HepG2 (cell line): Measurements from ENCODE around the gene SLC25A38. TPM values are rescaled to one million over a fixed set of nuclear protein-coding genes. Genes with fewer than 3 reads are reported as not detected.

ENCODE experiments used
- CBX5 ChIP-seq: sonication (generic); formaldehyde crosslinking; IDR thresholded peaks from 2 replicates; pipeline ENCODE4 v1.4.0; 2020; ENCODE audit warnings: missing genetic modification reagents, borderline replicate concordance
- CHD2 ChIP-seq: IDR thresholded peaks from 2 replicates; pipeline ENCODE4 v1.6.1; 2011; ENCODE audit warnings: low read depth, low read length, improper control_type of control experiment
- ELK4 ChIP-seq: sonication (generic); formaldehyde crosslinking; IDR thresholded peaks from 2 replicates; pipeline ENCODE4 v1.9.0; 2021; ENCODE audit warnings: missing genetic modification reagents, borderline replicate concordance
- GATA4 ChIP-seq: sonication (generic); IDR thresholded peaks from 2 replicates; pipeline ENCODE4 v1.6.1; 2016; ENCODE audit warnings: antibody characterized with exemption, low read depth, borderline replicate concordance
- HNRNPK ChIP-seq: fragments of 200-400 bp; formaldehyde crosslinking; IDR thresholded peaks from 2 replicates; pipeline ENCODE4 v1.6.1; 2018; ENCODE audit warnings: low read length, low read depth, moderate library complexity, mild to moderate bottlenecking; ENCODE audit not compliant: poor library complexity, severe bottlenecking
- IRF2 ChIP-seq: IDR thresholded peaks from 2 replicates; pipeline ENCODE4 v1.6.1; 2018; ENCODE audit warnings: missing genetic modification reagents, missing compliant biosample characterization
- KLF15 ChIP-seq: sonication (generic); formaldehyde crosslinking; IDR thresholded peaks from 2 replicates; pipeline ENCODE4 v1.8.1; 2023; ENCODE audit warnings: borderline replicate concordance, mild to moderate bottlenecking, inconsistent platforms, missing genetic modification reagents, mixed read lengths
- MAZ ChIP-seq, 2 experiments: sonication (generic) in 1 of 2; formaldehyde crosslinking in 1 of 2; IDR thresholded peaks; 2 replicates each; pipeline versions ENCODE4 v1.5.0 to v1.6.1; 2012 to 2020; ENCODE audit warnings: low read depth in 2 of 2, mild to moderate bottlenecking in 2 of 2, borderline replicate concordance in 1 of 2, improper control_type of control experiment in 1 of 2, low read length in 1 of 2, missing genetic modification reagents in 1 of 2, moderate library complexity in 1 of 2
- MED1 ChIP-seq: sonication (generic); formaldehyde crosslinking; IDR thresholded peaks from 2 replicates; pipeline ENCODE4 v1.4.0; 2020; ENCODE audit warnings: missing genetic modification reagents
- MNT ChIP-seq: fragments of 450-650 bp; IDR thresholded peaks from 2 replicates; pipeline ENCODE4 v1.6.1; 2016
- PHF21A ChIP-seq: sonication (generic); formaldehyde crosslinking; IDR thresholded peaks from 2 replicates; pipeline ENCODE4 v1.5.0; 2020; ENCODE audit warnings: mild to moderate bottlenecking, missing genetic modification reagents
- RARG ChIP-seq: sonication (generic); formaldehyde crosslinking; IDR thresholded peaks from 2 replicates; pipeline ENCODE4 v1.4.0; 2020; ENCODE audit warnings: low read depth, mild to moderate bottlenecking, missing genetic modification reagents
- RXRA ChIP-seq: sonication (generic); formaldehyde crosslinking; IDR thresholded peaks from 2 replicates; pipeline ENCODE4 v1.5.1; 2020; ENCODE audit warnings: missing genetic modification reagents
- SUZ12 ChIP-seq: fragments of 150-350 bp; IDR thresholded peaks from 2 replicates; pipeline ENCODE4 v1.6.1; 2014; ENCODE audit warnings: low read depth, low read length
- TP53 ChIP-seq: sonication (generic); formaldehyde crosslinking; conservative IDR thresholded peaks from 2 replicates; pipeline ENCODE4 v1.4.0; 2020; ENCODE audit warnings: missing genetic modification reagents
- ZBTB4 ChIP-seq: sonication (generic); formaldehyde crosslinking; IDR thresholded peaks from 2 replicates; pipeline ENCODE4 v1.4.0; 2020; ENCODE audit warnings: missing genetic modification reagents, mild to moderate bottlenecking, borderline replicate concordance
- ZBTB46 ChIP-seq: sonication (generic); formaldehyde crosslinking; IDR thresholded peaks from 2 replicates; pipeline ENCODE4 v1.4.0; 2020; ENCODE audit warnings: mild to moderate bottlenecking, missing genetic modification reagents, borderline replicate concordance
- ZFP82 ChIP-seq: sonication (generic); formaldehyde crosslinking; IDR thresholded peaks from 2 replicates; pipeline ENCODE4 v1.5.1; 2020; ENCODE audit warnings: mild to moderate bottlenecking, missing genetic modification reagents, borderline replicate concordance
- ZNF138 ChIP-seq: sonication (generic); formaldehyde crosslinking; IDR thresholded peaks from 2 replicates; pipeline ENCODE4 v1.5.0; 2020; ENCODE audit warnings: mild to moderate bottlenecking, low read depth, missing genetic modification reagents
- ZNF543 ChIP-seq: sonication (generic); formaldehyde crosslinking; IDR thresholded peaks from 2 replicates; pipeline ENCODE4 v1.4.0; 2020; ENCODE audit warnings: mild to moderate bottlenecking, missing genetic modification reagents
- ZNF878 ChIP-seq: sonication (generic); formaldehyde crosslinking; IDR thresholded peaks from 2 replicates; pipeline ENCODE4 v1.8.1; 2023; ENCODE audit warnings: mild to moderate bottlenecking, missing genetic modification reagents, moderate library complexity
- polyA plus RNA-seq, 8 experiments: library from polyadenylated mRNA; depleted of rRNA in 3 of 8; stranded (reverse) in 7 of 8; unstranded in 1 of 8; fragments of >200 nt; fragmentation: Illumina TruSeq in 4 of 8; extraction: Trizol in 4 of 8; gene quantifications; 2 replicates each; pipeline versions ENCODE4 v1.2.1 to v1.2.3, GENCODE V29; 2011 to 2016; ENCODE audit warnings: low read depth in 4 of 8, missing spikeins in 1 of 8, mixed read lengths in 1 of 8; ENCODE audit not compliant: insufficient read depth in 1 of 8
- total RNA-seq, 5 experiments: library from RNA; depleted of rRNA; stranded (reverse); fragments of >200 nt; fragmentation: Illumina TruSeq; extraction: Trizol; gene quantifications; 2 replicates each; pipeline ENCODE4 v1.2.3, GENCODE V29; 2016; ENCODE audit warnings: low read depth in 1 of 5

The SLC25A38 gene
- total and polyA plus RNA-seq, 2 of the 13 experiments (the other 11 are each of a cell fraction or from before 2014, with no cell fraction given), result 32.5 to 35.4 TPM

GRCh38 chr3:39383045-39383880 lies at the start of gene SLC25A38 (continued):
- peak; percentile 7; the same call in 1 of the 2 replicates for TF ChIP-seq ZBTB46 (CRISPR knock-in tag)
- peak; percentile 78 for TF ChIP-seq PHF21A (CRISPR knock-in tag)
- no peak for TF ChIP-seq TP53 (CRISPR knock-in tag)
- no peak for TF ChIP-seq ZBTB4 (CRISPR knock-in tag)
- TF ChIP-seq ZNF878 (CRISPR knock-in tag), result no peak
- no peak for TF ChIP-seq ELK4 (CRISPR knock-in tag)
- no peak for TF ChIP-seq MNT
- no peak for TF ChIP-seq RXRA (CRISPR knock-in tag)
- TF ChIP-seq CBX5 (CRISPR knock-in tag), result no peak
- TF ChIP-seq ZNF543 (CRISPR knock-in tag), result peak; percentile 94
- no peak for TF ChIP-seq SUZ12
- TF ChIP-seq MAZ (IDR thresholded peaks at IDR 0.05; ENCODE audit: borderline replicate concordance, low read depth, low read length), result no peak
- TF ChIP-seq MAZ (CRISPR knock-in tag; IDR thresholded peaks at IDR 0.05; ENCODE audit: low read depth), result no peak; the same call in 1 of the 2 replicates
- TF ChIP-seq ZFP82 (CRISPR knock-in tag), result no peak
- TF ChIP-seq ZNF138, result no peak
- TF ChIP-seq KLF15, result no peak
- no peak; the same call in 1 of the 2 replicates for TF ChIP-seq RARG
- no peak for TF ChIP-seq CHD2
- TF ChIP-seq IRF2 (CRISPR knock-in tag), result no peak
- TF ChIP-seq MED1 (CRISPR knock-in tag), result no peak
- TF ChIP-seq GATA4, result no peak
- no peak for TF ChIP-seq HNRNPK
